ENCODE data around the gene RAB44.
"Not testable (repeated sequence)": the region's sequence is repeated elsewhere in the genome, so short reads cannot be mapped to it uniquely, and the experiment has no call there.

Gene RAB44

DNA sequence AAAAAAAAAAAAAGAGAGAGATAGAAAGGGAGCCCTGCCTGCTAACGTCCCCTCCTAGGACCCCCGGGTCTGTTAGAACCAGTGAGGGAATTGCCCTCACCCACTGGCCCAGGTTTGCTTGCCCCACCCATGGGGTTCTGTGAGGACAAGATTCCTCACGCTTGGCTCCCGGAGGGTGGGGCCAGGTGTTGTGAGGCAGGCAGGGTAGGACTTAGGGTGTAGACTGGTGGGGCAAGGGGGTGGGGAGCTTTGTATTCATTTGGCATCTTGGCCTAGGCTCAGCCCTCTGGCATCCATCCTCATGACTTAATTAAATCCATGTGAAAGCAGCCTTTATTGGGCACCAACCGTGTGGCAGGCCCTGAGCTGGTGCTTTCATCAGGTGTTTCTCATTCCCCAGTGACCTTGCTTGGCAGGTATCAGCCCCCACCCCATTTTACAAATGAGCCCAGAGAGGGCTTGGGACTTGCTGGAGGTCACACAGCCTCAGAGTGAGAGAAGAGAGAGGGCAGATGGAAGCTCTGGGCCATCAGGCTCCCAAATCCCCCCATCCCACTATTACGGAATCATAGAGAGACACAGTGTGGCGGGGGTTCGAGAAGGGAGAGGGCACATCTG lies 19.0 kb downstream of the RAB44 start:
- no peak for DNase-seq

DNA sequence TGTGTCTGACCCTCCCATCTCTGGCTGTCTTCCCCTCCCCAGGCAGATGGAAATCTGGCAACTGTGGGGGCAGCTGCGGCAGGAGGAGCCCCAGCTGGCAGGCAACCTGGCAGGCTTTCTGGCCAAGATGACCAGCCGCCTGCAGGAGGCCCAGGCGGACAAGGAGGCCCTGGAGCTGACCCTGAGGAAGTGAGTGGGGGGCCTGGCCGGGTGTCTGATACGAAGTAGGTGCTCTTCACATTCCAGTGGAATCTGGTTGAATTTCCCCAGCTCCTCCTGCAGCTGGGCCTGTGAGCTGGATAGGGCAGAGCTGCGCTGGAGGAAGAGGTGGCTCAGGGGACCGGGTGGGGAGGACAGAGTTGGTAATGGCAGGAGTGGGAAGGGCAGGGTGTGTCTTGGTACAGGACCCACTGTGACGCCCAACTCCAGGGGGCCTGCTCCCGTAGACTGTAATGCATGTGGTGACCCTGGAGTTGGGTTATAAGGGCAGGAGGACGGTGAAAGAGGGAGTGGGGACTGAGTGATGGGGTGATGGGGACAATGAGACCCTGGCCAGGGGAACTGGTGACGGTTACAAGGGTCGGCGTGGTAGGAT lies 19.7 kb downstream of the RAB44 start:
- no peak for DNase-seq

DNA sequence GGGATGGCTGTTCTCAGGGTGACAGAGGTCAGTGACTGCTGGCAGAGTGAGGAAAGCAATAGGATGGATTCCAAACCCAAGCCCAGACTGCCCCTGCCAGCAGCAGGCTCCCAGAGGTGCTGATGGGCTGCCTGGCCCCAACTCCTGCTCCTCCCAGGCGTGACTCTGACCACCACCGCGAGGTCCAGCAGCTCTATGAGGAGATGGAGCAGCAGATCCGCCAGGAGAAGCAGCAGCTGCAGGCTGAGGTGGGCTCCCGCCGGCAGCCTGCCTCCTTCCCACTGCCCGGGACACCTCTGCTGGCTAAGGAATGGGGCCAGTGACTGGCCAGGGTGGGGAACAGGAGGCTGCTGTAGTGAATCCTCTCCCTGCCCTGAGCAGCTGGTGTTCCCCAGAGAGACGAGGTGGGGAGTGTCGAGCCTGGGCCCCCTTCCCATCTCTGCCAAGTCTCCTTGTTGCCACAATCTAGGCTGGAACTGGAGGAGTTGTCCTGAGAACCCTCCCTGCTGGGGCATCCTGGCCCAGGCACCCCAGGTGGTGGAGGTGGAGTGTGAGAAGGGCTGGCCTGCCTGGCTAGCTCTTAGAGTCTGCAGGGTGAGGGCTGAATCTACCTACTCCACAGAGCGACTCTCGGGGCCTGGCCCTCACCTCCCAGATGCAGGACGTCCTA lies 20.4 kb downstream of the RAB44 start:
- DNase-seq, result peak; percentile 23

DNA sequence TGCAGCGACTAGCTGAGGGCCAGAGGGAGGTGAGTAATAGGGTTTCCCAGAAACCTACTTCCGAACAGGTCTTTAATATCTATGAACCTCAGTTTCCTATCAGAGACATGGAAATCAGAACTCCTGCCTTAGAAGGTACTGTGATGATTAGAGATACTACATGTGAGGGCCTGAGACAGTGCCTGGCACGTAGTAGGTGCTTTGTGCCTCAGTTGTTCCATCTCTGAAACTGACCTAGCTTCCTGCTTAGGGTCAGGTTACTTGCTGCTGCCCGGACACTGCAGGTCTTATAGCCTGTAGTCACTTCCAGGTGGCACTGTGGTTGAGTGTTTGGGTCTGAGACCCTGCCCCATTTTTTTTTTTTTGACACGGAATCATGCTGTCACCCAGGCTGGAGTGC lies 20.9 kb downstream of the RAB44 start:
- DNase-seq, result no peak

DNA sequence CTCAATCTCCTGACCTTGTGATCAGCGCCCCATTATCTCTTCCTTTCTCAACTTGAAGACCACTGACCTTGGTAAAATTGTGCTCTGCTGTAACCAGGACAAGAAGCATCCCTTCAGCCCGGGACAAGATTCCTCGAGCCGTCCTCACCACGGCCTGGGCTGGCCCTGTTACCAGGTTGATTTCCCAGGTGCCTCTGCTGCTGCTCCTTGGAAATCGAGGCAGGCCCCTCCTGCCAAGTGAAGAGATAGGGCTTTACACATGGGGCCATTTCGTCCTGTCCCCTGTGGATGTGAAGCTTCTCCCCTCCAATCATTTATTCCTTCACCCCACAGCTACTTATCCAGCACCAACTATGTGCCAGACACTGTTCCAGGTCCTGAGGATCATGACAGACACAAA lies 21.5 kb downstream of the RAB44 start:
- no peak for DNase-seq

DNA sequence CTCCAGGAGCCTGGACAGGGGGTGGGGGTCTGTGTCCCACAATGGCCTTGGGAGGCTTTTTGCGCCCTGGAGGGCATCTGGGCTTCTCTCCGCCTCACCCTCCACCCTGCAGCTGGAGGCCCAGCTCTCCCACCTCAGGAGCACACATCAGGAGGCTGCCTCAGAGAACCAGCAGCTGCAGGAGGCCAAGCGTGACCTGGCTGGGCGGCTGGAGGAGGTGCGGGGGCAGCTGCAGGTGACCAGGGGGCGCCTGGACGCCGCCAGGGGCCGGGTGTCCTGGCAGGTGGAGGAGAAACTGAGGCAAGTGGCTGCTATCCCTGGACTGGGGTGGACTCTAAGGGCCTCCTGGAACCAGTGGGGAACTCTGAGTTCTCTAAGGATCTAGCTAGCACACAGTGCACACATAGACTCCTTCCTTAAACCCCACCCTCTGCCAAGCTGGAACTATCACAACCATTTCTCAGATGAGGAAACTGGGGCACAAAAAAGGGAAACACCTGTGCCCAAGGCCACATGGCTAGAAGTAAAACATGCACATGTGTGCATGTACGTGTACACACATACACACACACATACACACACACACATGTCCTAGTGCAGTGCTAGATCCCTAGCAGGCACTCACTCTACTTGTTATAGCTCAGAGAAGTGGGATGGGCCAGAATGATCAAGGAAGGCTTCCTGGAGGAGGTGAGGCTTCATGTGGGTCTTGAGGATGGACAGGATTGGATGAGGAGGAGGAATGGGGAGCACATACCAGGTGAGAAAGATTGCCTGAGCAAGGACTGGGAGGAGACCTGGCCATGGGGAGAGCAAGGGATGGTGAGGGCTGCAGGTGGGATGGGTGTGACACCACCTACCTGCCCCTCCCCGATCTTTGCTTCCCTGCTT lies 22.9 kb downstream of the RAB44 start:
- DNase-seq, result no peak

DNA sequence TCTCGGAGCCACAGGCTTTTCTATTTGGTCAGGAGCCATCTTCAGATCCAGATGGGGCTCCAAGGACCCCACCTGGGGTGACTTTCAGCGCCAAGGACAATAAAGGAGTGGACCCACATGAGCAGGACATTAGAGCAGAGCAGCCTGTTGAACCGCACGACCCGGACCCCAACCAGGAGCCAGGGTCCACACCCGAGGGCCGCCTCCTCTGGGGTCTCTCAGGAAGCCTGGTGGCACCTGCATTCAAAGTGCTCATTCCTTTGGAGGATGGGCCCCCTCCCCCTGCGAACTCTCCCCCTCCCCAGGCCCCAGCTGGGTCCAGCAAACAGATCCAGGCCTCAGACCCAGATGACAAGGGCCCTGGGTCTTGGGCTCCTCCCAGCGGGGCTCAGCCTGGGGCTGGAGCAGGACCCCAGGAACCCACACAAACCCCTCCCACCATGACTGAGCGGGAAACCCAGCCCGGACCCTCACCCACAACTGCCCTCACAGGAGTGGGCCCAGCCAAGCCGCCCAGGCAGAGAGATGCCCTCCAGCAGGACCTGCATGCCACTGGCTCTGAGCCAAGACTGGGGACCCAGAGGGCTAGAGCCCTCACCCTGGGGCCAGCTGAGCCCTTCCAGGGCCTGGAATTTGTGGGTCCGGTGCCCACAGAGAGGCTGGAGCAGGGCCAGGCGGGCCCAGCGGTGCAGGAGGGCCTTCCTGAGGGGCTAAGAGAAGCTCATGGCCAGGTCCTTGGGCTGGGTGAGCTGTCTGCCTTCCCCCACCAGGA lies 23.9 kb downstream of the RAB44 start:
- no peak for DNase-seq

DNA sequence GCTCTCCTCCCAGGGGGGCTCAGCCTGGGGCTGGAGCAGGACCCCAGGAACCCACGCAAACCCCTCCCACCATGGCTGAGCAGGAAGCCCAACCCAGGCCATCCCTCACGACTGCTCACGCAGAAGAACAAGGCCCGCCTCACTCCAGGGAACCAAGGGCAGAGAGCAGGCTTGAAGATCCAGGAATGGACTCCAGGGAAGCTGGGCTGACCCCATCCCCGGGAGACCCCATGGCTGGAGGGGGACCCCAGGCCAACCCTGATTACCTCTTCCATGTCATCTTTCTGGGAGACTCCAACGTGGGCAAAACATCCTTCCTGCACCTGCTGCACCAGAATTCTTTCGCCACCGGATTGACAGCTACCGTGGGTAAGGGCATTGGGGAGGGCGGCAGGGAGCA lies 24.7 kb downstream of the RAB44 start:
- DNase-seq, result no peak

DNA sequence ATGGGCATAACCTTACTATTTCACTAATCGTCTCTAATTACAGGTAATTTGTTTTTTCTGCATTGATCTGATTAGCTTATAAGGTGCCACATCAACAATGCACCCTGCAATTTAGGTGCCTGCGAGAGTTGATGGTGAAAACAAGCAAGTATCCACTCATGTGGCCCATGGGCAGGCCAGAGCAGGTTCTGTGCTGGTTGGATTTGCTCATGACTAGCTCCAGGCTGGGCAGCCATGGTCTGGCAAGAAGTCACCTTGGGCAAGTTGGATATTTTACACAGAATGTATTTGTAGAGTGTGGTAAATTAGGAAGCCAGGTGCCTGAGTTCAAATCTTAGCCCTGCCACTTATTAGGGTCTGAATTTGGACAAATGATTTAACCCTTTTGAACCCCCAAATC lies 25.3 kb downstream of the RAB44 start:
- no peak for DNase-seq

DNA sequence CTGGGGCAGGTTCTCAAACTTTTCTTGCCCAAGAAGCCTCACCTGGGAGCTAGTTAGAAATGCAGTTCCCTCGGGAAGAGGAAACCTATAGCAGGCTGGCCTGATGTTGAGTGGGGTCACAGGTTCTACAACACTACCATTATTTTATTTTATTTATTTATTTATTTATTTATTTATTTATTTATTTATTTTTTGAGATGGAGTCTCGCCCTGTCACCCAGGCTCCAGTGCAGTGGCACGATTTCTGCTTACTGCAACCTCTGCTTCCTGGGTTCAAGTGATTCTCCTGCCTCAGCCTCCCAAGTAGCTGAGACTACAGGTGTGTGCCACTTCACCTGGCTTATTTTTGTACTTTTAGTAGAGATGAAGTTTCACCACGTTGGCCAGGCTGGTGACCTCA lies 26.4 kb downstream of the RAB44 start:
- not testable (repeated sequence) for DNase-seq

DNA sequence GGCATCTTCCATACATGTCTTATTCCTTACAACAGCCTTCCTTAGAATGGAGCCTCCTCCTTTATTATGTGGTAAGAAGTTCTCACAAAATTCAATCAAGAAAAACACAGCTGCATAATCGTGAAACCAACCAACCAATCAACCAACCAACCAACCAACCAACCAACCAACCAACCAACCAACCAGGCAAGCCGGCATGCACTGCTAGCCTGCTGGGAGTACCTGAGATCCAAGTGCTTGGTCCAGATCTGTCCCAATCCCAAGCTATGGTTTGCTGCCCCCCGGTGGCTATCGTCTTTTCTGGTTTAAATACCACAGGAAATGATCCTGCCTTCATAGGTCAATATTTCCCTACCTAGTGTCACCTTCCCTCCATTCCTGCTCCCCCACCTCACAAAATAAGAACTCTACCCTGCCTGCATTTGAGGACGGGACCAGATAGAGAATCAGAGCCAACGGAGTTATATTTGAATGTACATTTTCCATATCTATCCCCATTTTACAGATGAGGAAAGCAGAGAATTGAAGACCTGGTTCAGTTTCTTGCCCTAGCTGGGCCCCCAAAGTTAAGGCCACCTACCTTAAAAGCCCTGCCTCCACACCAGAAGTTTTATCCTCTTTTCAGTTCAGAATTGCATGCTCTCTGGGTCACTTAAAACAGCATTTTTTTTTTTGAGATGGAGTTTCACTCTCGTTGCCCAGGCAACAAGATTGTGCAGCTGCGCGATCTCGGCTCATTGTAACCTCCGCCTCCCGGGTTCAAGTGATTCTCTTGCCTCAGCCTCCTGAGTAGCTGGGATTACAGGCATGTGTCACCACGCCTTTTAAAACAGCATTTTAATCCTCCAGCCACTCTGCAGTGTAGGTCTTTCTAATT lies 27.1 kb downstream of the RAB44 start:
- DNase-seq, result peak; percentile 61

DNA sequence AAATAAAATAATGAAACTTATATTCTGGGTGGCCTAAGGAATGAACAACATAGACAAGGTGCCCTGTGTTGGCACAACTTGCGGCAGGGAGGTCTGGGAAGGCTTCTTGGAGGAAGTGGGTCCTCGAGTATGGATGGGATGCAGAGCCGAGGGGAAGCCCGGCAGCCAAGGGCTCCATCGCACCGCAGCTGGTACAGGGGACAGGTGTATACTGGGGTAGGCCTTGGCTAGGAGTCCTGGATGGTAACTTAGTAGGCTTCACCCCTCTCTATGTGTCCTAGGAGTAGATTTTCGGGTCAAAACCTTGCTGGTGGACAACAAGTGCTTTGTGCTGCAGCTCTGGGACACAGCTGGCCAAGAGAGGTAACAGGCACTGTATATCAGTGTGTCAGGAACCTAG lies 28.0 kb downstream of the RAB44 start:
- DNase-seq, result no peak

DNA sequence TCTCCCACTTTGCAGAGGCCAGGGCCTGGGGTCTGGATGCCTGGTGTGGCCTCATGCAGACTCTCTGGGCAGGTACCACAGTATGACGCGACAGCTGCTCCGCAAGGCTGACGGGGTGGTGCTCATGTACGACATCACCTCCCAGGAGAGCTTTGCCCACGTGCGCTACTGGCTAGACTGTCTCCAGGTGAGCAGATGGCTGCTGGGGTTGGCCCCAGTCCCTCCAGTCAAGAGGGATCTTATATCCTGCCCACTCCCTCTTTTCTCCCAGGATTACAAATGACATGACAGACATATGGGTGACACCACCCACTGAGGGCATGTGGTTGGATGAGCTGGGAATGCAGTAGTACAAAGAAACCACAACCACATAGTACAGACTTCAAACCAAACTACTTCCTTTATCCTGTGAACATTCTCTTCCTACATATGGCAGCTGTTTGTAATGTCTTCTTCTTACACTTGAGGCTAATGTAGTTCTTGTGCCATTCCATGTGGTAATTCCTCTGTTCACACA lies 29.9 kb downstream of the RAB44 start:
- peak; percentile 98 for DNase-seq

DNA sequence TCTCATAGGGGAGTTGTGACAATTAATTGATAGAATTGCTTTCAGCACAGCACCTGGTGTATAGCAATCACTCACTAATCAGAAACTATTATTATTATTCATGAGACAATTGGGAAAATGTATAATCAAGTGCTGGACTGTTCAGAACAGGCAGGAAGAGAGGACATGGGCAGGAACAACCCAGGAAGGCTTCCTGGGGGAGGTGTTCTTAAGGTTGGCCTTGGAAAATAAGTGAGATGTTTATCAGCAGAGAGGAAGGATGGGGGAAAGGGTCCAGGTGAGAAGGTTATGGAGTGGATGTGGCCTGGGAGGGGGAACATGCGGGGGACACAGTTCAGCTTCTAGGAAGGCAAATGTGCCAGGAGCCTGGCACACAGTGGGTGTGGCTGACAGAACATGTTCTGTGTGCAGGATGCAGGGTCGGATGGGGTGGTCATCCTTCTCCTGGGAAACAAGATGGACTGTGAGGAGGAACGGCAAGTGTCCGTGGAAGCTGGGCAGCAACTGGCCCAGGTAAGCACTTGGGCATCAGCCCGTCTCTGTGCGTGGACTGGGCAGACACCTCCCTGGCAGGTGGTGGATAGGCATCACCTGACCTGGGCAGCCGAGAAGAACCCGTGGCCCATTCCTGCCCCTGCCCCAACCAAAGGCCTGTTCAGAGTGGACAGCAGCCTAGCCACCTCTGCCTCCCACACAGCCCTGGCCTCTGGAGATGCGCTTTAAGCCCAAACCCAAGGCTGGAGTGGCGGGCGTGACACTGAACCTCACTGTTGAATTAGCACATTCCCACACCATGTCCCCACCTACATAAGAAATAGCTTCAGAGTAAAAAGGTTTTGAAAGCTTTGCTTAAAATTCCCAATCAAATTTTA lies 30.9 kb downstream of the RAB44 start:
- no peak for DNase-seq

DNA sequence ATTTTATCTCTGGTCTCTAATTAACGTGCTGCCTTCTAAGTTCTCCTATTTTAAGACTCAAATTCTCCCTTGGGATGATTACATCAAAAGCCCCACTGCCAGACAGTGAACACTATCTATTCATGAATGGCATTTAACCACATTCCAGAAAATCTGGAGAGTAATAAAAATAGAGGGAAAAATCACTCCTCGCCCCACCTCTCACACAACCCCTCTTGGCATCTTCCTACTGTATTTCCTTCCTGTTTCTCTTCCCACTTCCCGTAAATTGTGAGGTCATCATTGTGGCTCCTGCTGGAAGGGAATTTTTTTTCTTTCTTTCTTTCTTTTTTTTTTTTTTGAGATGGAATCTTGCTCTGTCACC lies 31.5 kb downstream of the RAB44 start:
- no peak for DNase-seq

DNA sequence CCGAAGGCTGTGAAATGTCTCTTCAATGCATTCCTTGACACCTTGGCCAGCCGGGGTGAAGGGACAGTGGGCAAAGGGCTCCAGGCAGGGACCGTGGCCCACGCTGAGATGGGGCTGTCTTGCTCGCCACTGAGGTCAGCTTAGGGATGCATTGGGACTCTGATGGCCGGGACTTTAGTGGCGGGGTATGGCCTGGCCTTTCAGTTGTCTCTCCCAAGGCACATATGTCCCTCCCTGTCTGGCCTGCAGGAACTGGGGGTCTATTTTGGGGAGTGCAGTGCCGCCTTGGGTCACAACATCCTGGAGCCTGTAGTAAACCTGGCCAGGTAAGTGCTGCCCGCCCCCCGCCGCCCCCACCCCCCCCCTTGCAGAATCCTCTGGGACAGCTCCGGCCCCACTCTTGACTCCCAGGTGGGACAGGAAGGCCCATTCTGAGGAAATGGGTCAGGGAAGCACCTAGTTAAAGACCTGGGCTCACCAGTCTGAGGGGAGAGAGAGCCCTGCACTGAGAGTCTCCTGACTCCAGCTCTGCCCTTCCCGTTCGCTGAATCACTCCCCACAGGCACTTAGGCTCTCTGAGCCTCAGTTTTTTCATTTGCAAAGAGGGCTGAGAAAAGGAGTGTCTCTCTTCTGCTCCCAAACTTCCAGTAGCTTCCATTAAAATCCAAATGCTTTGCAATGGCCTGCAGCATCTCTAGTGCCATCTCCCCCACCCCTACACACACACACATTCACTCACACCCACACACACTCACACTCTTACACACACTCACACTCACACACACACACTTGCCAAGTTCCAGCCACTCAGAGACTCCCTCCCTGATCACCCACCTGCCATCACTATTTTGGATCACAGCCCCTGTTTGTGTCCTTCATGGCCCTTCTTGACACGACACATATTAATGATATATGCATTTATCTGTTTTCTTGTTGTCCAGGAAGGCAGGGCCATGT lies 33.1 kb downstream of the RAB44 start:
- no peak for DNase-seq

DNA sequence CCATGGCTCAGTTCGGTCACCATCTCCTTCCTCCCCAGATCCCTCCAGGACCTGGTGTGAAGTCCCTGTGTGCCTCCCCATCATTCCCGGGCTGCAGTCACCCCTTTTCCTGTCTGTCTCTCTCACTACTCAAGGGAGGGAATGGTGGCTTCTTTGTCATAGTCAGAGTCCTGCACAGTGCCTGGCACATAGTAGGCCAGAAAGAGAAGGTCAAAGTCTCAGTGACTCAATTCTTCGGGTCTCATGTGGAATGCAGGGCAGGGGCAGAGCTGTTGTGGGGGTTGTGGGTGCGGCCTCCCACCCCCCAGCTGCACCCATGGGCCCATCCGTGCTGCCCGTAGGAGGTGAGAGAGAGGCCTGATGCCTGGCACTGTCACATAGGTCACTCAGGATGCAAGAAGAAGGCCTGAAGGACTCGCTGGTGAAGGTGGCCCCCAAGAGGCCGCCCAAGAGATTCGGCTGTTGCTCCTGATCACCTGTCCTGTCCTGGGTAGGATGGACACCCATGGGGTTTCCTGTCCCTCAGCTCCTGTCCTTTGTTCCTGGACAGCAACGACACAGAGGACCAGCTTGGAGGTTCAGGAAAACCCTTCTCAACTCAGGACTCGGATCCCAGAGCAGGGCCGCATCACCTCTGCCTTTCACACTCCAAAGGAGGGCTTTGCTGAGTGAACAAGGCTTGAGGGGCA lies 34.1 kb downstream of the RAB44 start:
- no peak for DNase-seq

DNA sequence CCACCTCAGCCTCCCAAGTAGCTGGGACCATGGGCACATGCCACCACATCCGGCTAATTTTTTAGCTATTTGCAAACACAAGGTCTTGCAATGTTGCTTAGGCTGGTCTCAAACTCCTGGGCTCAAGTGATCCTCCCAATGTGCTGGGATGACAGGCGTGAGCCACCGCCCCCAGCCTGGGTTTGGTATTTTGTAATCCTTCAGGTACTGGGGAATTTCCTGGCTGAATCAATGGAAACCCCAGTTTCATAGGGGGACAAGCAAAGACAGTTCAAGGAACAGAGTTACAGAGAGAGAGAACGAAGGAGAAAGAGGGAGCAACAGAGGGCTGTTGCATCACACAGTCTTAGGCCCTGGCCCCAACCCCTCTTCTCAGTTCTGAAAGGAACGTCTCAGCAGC lies 35.7 kb downstream of the RAB44 start:
- DNase-seq, result no peak

Measured in NCI-H2171 treated with DMSO at 0.1 percent for 48 hours (cell line).